Subcutaneous abdominal adipose tissue (tissue), 5 donors: ENCODE data around the gene LRRC2.
"Not testable (repeated sequence)": the region's sequence is repeated elsewhere in the genome, so short reads cannot be mapped to it uniquely, and the experiment has no call there.

ENCODE experiments used
- H3K27ac ChIP-seq: one replicate; pipeline ENCODE4 v1.7.0; 2013; ENCODE audit warnings: low read depth, mild to moderate bottlenecking, inconsistent platforms, low read length, moderate library complexity
- H3K27me3 ChIP-seq, 5 donors: one replicate each; pipeline ENCODE4 v1.7.0; 2013; ENCODE audit warnings: low read length in 5 of 5, inconsistent platforms in 1 of 5; ENCODE audit not compliant: control insufficient read depth in 5 of 5, insufficient read depth in 4 of 5
- H3K36me3 ChIP-seq, 5 donors: one replicate each; pipeline ENCODE4 v1.7.0; 2013; ENCODE audit warnings: low read length in 5 of 5; ENCODE audit not compliant: control insufficient read depth in 5 of 5, insufficient read depth in 5 of 5
- H3K4me1 ChIP-seq, 5 donors: one replicate each; pipeline ENCODE4 v1.7.0; 2013; ENCODE audit warnings: low read length in 5 of 5, mild to moderate bottlenecking in 3 of 5, moderate library complexity in 1 of 5; ENCODE audit not compliant: control insufficient read depth in 5 of 5, insufficient read depth in 5 of 5
- H3K4me3 ChIP-seq, 5 donors: one replicate each; pipeline ENCODE4 v1.7.0; 2013; ENCODE audit warnings: low read length in 5 of 5, low read depth in 1 of 5
- H3K9ac ChIP-seq, 5 donors: one replicate each; pipeline ENCODE4 v1.7.0; 2013; ENCODE audit warnings: low read length in 5 of 5, mild to moderate bottlenecking in 4 of 5, moderate library complexity in 3 of 5
- H3K9me3 ChIP-seq, 5 donors: one replicate each; pipeline ENCODE4 v1.7.0; 2013; ENCODE audit warnings: low read length in 5 of 5; ENCODE audit not compliant: control insufficient read depth in 5 of 5
- donor health status: healthy.
- donor health status: healthy.
- donor health status: healthy.
- donor health status: healthy.
- donor health status: healthy.

The LRRC2 gene

DNA sequence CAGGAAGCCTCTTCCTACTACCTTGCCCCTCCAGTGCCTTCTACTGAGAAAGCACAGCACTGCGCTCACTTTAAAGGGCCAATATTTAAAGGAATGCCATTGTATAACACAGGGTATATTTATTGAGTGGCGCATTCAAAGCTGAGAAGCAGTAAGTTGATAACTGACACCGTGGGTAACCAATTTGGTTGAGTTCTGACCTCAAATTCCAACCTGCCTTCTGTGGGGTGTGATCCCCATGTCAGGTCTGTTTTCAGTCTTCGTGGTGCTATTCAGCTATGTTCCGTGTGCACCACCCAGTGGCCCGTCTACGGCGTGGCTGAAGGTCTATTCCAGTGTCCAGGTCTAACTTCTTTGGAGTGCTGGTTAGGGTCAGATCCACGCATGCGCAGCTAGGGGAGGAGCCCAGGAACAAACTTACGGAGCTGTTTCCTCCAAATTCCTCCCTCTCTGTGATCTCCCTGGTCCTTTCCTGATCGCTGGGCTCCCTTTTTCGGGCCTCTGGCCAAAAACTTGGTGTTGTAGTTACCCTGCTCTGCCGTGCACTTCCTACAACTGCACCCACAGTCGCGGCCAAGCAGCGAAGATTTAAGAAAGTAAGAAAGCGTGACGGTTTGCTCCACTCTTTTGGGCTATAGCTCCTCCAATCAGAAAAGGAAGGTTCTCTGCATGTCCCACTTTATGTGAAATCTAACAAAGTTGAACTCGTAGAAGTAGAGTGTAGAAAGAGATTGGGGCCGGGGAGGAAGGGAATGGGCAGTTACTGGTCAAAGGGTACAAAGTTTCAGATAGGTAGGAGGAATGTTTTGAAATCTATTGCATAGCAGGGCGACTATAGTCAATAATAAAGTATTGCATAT is 7.7 kb downstream of the LRRC2 start:
- Histone ChIP-seq H3K27me3 (no peaks in the 10 kb centered on the region), H3K4me3 (peak overlapping the region; percentile 54 to 80 (median 65)), H3K27ac (no peak overlapping the region), H3K4me1 (peaks cover 0 to 11% (median 8%) of the 10 kb centered on the region in 5 donors), H3K9ac (peak overlapping the region in 3 of 5 donors; percentile 56 to 70 (median 66)), H3K9me3 (peaks cover 0 to 6% (median 3%) of the 10 kb centered on the region in 5 donors), H3K36me3 (no peaks in the 10 kb centered on the region)

DNA sequence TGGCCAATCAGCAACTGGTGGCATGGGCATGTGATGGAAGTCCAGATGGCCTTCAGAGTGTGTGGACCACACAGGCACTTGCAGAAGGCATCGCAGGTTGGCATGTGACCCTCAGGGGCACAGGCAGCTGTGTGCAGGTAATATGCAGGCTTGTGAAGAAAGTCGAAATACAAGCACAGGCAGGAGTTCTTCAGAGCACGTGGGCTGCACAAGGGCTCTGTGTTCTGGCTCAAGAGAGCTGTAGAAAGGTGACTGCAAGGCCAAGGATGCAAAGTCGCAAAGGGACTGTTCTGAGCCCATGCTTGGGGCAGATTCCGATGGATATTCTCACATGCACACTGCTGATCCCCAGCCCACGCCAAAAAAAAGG is 8.3 kb downstream of the LRRC2 start:
- no peaks in the 10 kb centered on the region for H3K27me3 ChIP-seq
- H3K9ac ChIP-seq: no peak overlapping the region
- H3K36me3 ChIP-seq: no peaks in the 10 kb centered on the region
- H3K27ac ChIP-seq: no peak overlapping the region
- H3K4me1 ChIP-seq: peaks cover 0 to 15% (median 11%) of the 10 kb centered on the region in 5 donors
- H3K9me3 ChIP-seq: peaks cover 0 to 6% (median 3%) of the 10 kb centered on the region in 5 donors
- H3K4me3 ChIP-seq: peak overlapping the region in 1 of 5 donors; percentile 73

DNA sequence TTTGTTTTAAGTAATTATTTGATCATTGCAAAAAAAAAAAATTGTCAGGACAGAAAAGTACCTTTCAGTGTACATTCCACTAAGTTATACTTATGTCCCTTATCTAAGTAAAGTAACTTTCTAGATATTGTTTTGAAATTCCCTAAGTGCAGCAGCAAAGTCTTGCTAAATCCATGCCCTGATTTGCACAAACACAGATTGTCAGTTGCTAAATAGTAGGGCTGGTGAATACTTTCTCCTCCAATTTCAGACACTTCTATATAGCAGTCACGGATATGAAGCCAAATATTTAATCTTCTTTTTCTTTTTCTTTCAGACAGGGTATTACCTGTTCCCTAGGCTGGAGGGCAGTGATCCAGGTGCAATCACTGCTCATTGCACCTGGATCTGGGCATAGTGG is 12.9 kb downstream of the LRRC2 start:
- Histone ChIP-seq H3K4me1 (peaks cover 0 to 18% (median 8%) of the 10 kb centered on the region in 5 donors), H3K9me3 (no peaks in the 10 kb centered on the region), H3K9ac (no peak overlapping the region), H3K4me3 (no peak overlapping the region), H3K27ac (no peak overlapping the region), H3K27me3 (no peaks in the 10 kb centered on the region), H3K36me3 (no peaks in the 10 kb centered on the region)

DNA sequence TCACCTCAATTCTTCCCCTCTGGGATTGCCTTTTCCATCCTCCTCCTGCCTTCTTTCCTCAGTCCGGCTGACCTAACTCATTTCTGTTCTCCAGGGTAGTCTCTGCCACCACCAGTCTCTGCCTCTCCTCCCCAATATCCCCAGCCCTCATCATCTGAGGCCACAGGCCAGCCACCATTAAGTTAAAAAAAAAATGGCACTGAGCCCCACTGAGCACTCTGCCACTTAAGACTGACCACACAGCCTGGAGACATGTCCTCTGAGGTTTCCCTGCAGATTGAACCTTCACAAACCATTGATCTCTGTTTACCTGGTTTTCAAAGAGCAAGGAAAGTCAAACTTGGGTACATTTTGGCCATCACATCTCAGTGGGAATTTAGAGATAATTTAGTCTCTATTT is 13.6 kb downstream of the LRRC2 start:
- H3K27ac ChIP-seq: no peak overlapping the region
- H3K36me3 ChIP-seq: no peaks in the 10 kb centered on the region

DNA sequence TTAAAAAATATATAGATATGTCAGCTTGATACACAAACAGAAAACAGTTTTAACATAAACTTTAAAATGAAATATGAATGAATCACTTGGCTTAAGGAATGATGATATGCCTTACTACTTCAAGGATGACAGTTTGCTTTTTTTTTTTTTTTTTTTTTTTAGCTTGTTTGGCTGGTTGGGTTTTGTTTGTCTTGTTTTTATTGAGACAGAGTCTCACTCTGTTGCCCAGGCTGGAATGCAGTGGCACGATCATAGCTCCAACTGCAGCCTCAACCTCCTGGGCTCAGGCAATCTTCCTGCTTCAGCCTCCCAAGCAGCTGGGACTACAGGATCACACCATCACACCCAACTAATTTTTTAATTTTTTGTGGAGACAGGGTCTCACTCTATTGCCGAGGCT is 14.5 kb downstream of the LRRC2 start:
- Histone ChIP-seq H3K27ac (no peak overlapping the region), H3K27me3 (no peaks in the 10 kb centered on the region), H3K4me3 (no peak overlapping the region), H3K4me1 (peaks cover 0 to 18% (median 5%) of the 10 kb centered on the region in 5 donors), H3K9me3 (no peaks in the 10 kb centered on the region), H3K36me3 (no peaks in the 10 kb centered on the region), H3K9ac (no peak overlapping the region)

More for the DNA sequence above, 13.6 kb downstream of the LRRC2 start:
- Histone ChIP-seq H3K9ac (no peak overlapping the region), H3K27me3 (no peaks in the 10 kb centered on the region), H3K9me3 (no peaks in the 10 kb centered on the region), H3K4me3 (no peak overlapping the region), H3K4me1 (peaks cover 0 to 18% (median 5%) of the 10 kb centered on the region in 5 donors)

DNA sequence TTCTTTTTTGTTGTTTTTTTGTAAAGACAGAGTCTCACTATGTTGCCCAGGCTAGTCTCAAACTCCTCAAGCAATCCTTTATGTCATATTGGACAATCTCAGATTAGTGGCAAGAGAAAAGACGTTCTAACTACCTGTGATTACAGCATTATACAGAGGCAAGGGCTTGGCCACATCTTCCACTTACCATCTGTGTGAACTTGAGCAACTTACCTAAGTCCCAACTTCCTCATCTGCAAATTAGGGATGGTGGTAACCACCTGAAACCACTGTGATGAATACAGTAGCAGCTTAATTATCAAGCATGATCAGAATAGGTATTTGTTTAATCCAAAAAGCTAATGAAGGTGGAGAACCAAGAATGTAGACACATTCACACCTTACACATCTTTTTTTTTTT is 16.1 kb downstream of the LRRC2 start:
- Histone ChIP-seq H3K4me3 (no peak overlapping the region), H3K27ac (no peak overlapping the region), H3K9ac (no peak overlapping the region), H3K9me3 (no peaks in the 10 kb centered on the region), H3K36me3 (peaks cover 0 to under 1% (median 0%) of the 10 kb centered on the region in 5 donors), H3K27me3 (no peaks in the 10 kb centered on the region), H3K4me1 (peaks cover 0 to 18% (median 5%) of the 10 kb centered on the region in 5 donors)

DNA sequence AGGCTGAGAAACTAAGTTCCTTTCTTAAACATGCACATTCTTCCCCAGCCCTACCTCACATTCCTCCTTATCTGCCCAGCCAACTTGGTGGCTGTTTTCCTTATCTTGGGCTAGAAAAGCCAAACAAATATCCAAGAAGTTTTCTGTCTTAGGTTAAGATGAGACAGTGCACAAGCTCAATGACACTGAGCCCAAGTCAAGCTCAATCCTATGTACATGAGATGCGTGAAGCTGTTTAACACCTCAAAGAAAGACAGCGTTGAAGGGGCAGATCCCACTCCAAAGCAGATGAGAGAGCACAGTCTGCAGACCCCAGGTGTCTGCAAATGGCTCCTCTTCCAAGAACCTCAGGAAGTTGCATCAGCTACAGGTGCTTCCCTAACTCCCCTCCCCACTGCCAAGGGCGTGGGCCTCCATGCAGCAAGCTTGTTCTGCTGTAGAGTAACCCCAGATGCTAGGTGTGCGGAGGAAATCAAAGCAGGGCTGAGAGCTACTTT is 16.6 kb downstream of the LRRC2 start:
- H3K27me3 ChIP-seq: no peaks in the 10 kb centered on the region
- no peak overlapping the region for H3K4me3 ChIP-seq
- peaks cover 0 to 18% (median 5%) of the 10 kb centered on the region in 5 donors for H3K4me1 ChIP-seq
- no peaks in the 10 kb centered on the region for H3K9me3 ChIP-seq
- H3K36me3 ChIP-seq: peaks cover 0 to 2% (median 0%) of the 10 kb centered on the region in 5 donors
- H3K27ac ChIP-seq: no peak overlapping the region
- H3K9ac ChIP-seq: no peak overlapping the region

DNA sequence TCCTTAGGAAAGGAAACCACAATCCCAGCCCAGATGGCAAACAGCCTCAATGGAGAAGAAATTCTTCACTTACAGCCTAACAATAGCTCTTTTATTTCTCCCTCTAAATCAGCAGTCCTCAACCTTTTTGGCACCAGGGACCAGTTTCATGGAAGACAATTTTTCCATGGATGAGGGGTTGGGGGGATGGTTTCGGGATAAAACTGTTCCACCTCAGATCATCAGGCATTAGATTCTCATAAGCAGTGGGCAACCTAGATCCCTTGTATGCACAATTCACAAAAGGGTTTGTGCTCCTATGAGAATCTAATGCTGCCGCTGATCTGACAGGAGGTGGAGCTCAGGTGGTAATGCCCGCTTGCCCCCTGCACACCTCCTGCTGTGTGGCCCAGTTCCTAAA is 17.5 kb downstream of the LRRC2 start:
- not testable (repeated sequence) for H3K27me3 ChIP-seq, H3K36me3 ChIP-seq, H3K9ac ChIP-seq, H3K27ac ChIP-seq, H3K4me3 ChIP-seq, H3K9me3 ChIP-seq
- H3K4me1 ChIP-seq: peaks cover 0 to 17% (median 5%) of the 10 kb centered on the region in 5 donors

DNA sequence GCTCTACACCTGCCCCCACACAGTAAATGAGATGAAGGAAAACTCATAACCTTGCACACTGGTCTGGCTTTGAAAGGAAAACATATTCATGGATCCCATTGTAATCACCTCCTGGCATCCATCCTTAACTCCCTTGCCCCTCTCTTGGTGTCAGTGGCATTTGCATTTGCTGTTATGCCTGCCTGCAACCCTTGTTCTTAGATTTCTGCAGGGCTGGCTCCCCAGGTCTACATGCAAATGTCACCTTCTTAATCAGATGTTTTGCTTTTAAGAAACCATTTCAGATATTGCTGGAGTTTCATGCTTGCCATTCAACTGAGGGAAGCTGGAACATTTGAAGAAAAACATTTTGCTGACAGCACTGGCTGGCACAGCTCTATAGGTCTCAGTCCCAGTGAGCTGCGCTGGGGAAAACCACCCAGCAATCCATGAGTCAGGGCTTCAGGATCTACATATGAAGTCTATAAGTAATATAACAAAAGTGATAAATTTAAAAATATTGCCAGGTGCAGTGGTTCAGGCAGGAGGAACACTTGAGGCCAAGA is 19.1 kb downstream of the LRRC2 start:
- Histone ChIP-seq H3K36me3 (peaks cover 0 to 2% (median 0%) of the 10 kb centered on the region in 5 donors), H3K9me3 (no peaks in the 10 kb centered on the region), H3K9ac (no peak overlapping the region), H3K4me1 (peaks cover 0 to 4% (median 3%) of the 10 kb centered on the region in 5 donors), H3K27me3 (no peaks in the 10 kb centered on the region), H3K4me3 (no peak overlapping the region), H3K27ac (no peak overlapping the region)
